HG02885 (cell line): Measurements from ENCODE around the gene PLTP.
"Not testable (repeated sequence)": the region's sequence is repeated elsewhere in the genome, so short reads cannot be mapped to it uniquely, and the experiment has no call there.

ENCODE experiments used
- ATAC-seq: cut with Tn5 transposase; IDR thresholded peaks from one replicate; pipeline ENCODE4 v1.9.1; 2021; ENCODE audit warnings: mild to moderate bottlenecking; ENCODE audit not compliant: unreplicated experiment, poor library complexity

The PLTP gene

GRCh38 chr20:45911486-45912343 lies at the start of gene PLTP:
TSS of gene PLTP (minus strand) at chr20:45912155. CDS start at chr20:45911452, 703 bp downstream.
- ATAC-seq: no peak

GRCh38 chr20:45959956-45960630 lies 48.1 kb upstream of the PLTP start:
- no peak for ATAC-seq

GRCh38 chr20:45959126-45959525 lies 47.2 kb upstream of the PLTP start:
- no peak for ATAC-seq

- ATAC-seq: no peak
These were observed 46.6 kb upstream of the PLTP start for GRCh38 chr20:45958593-45958992.

GRCh38 chr20:45957021-45957941 lies 45.3 kb upstream of the PLTP start:
- ATAC-seq: no peak

GRCh38 chr20:45956326-45956725 lies 44.4 kb upstream of the PLTP start:
- ATAC-seq: not testable (repeated sequence)

- ATAC-seq: no peak
These were observed 41.7 kb upstream of the PLTP start for GRCh38 chr20:45953672-45954071.

GRCh38 chr20:45952861-45953260 lies 40.9 kb upstream of the PLTP start:
- ATAC-seq: no peak

GRCh38 chr20:45951925-45952834 lies 40.2 kb upstream of the PLTP start:
- no peak for ATAC-seq

- ATAC-seq: no peak
These were observed 38.3 kb upstream of the PLTP start for GRCh38 chr20:45950330-45950646.

- no peak for ATAC-seq
These were observed 37.8 kb upstream of the PLTP start for GRCh38 chr20:45949542-45950329.

- ATAC-seq: no peak
These were observed 37.0 kb upstream of the PLTP start for GRCh38 chr20:45948742-45949541.

- ATAC-seq: no peak
These were observed 36.3 kb upstream of the PLTP start for GRCh38 chr20:45948261-45948733.

- ATAC-seq: no peak
These were observed 35.3 kb upstream of the PLTP start for GRCh38 chr20:45947110-45947866.

- no peak for ATAC-seq
These were observed 34.4 kb upstream of the PLTP start for GRCh38 chr20:45946149-45946970.

- no peak for ATAC-seq
These were observed 33.8 kb upstream of the PLTP start for GRCh38 chr20:45945678-45946148.
